Measurements from ENCODE around the gene AKT3. TPM values are rescaled to one million over a fixed set of nuclear protein-coding genes. Genes with fewer than 3 reads are reported as not detected.
A peak's percentile ranks its signal among the peaks of the same experiment; 100 is the strongest.

The AKT3 gene
- polyA plus RNA-seq, 3 donors = 0.81 to 1.7 (median 1.4) TPM

DNA sequence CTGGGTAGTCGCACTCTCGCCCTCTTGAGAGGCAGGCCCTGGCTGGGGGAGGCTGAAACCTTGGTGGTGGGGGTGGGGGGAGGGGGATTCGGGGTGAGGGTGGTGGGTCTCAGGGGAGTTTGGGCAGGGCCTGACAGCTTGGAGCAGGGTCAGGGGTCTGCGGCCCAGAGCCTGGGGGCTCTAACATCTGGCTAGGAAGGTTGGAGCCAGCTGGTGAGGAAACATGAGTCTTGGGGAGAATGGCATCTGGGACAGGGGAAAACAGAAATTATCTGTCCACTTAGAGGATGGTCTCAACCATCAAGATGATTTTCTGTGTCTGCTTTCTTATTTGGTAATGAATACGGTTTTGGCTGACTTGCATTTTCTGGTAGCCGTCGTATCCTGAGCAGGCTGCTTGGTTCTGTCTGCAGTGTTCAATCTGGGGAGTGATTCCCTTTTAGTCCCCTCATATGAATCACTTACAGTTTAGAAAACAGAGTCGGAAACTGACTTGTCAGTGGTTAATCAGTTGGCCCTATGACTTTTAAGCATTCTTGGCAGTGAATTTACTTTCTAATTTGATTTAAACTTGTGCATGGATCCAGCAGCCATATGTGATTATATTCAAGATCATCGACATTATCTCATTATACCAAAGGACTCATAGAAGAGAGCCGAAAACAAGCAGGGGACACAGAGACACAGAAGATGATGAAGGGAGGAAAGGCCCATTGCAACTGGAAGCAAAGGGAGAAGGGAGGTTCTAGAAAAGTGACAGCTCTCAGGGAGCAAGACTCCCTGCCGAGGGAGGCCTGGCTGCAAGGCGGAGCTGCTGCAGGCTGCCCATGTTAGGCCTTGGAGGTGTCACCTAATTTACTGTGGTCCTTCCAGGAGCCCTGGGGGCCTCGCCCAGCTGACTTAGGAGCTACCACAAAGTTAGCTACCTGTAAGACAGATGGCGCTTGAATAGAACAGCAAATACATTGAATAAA, 356.6 kb downstream of the AKT3 start:
- no peaks in the 10 kb centered on the region for H4K20me1 ChIP-seq (ENCODE audit: insufficient read depth, low read length)
- H3K79me2 ChIP-seq (ENCODE audit: insufficient read depth, low read length) = no peaks in the 10 kb centered on the region
- H3K9ac ChIP-seq (ENCODE audit: insufficient read depth, low read length, poor library complexity, severe bottlenecking) = no peak overlapping the region
- Mint-ChIP-seq H3K4me1 (peaks cover 31% of the 10 kb centered on the region), H3K9me3 (peaks cover 0 to 3% (median 0%) of the 10 kb centered on the region in 7 donors), H3K36me3 (peaks cover 22 to 44% of the 10 kb centered on the region in 2 donors), H3K4me3 (no peak overlapping the region), H3K27ac (peak overlapping the region in 4 of 7 donors; percentile 36 to 95 (median 62)), H3K27me3 (ENCODE audit: low read depth in 3 of 3) (no peaks in the 10 kb centered on the region)
- intact Hi-C loops (cut with micrococcal nuclease) = loop anchor here in 1 of 2 donors (10.0 kb wide), 1 partner anchor 139 kb away; no protein-coding TSS in a partner anchor
- no peak overlapping the region for H2AFZ ChIP-seq (ENCODE audit: insufficient read depth, low read depth, low read length, poor library complexity, severe bottlenecking)
- no peaks in the 10 kb centered on the region for H3K9me3 ChIP-seq (replicated peaks in 1 of 2; ENCODE audit: control insufficient read depth in 1 of 2, insufficient read depth in 1 of 2, low read length in 2 of 2)
- no peak for DNase-seq
- TF ChIP-seq, protein P1, sequence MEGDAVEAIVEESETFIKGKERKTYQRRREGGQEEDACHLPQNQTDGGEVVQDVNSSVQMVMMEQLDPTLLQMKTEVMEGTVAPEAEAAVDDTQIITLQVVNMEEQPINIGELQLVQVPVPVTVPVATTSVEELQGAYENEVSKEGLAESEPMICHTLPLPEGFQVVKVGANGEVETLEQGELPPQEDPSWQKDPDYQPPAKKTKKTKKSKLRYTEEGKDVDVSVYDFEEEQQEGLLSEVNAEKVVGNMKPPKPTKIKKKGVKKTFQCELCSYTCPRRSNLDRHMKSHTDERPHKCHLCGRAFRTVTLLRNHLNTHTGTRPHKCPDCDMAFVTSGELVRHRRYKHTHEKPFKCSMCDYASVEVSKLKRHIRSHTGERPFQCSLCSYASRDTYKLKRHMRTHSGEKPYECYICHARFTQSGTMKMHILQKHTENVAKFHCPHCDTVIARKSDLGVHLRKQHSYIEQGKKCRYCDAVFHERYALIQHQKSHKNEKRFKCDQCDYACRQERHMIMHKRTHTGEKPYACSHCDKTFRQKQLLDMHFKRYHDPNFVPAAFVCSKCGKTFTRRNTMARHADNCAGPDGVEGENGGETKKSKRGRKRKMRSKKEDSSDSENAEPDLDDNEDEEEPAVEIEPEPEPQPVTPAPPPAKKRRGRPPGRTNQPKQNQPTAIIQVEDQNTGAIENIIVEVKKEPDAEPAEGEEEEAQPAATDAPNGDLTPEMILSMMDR (IDR thresholded peaks at IDR 0.05) = no peak
- peaks cover 30 to 37% of the 10 kb centered on the region in 2 donors for H3K4me1 ChIP-seq (ENCODE audit: control insufficient read depth in 1 of 2, insufficient read depth in 2 of 2, low read length in 2 of 2)
- peaks cover 12 to 19% of the 10 kb centered on the region in 2 donors for H3K36me3 ChIP-seq (replicated peaks in 1 of 2; ENCODE audit: control insufficient read depth in 1 of 2, insufficient read depth in 2 of 2, low read length in 2 of 2)
- H3K4me3 ChIP-seq (replicated peaks in 1 of 3; ENCODE audit: low read depth in 2 of 3, low read length in 3 of 3) = no peak overlapping the region
- H3K4me2 ChIP-seq (replicated peaks; ENCODE audit: extremely low read depth, low read length, poor library complexity, severe bottlenecking) = no peak overlapping the region
- no peak overlapping the region for H3K27ac ChIP-seq (ENCODE audit: low read depth in 1 of 2, low read length in 2 of 2)
- H3K27me3 ChIP-seq (ENCODE audit: control insufficient read depth in 2 of 2, insufficient read depth in 2 of 2, low read length in 2 of 2) = no peaks in the 10 kb centered on the region
- WGBS (ENCODE audit: insufficient coverage) = 89% methylated on average over 5 of the region's 14 CpGs

DNA sequence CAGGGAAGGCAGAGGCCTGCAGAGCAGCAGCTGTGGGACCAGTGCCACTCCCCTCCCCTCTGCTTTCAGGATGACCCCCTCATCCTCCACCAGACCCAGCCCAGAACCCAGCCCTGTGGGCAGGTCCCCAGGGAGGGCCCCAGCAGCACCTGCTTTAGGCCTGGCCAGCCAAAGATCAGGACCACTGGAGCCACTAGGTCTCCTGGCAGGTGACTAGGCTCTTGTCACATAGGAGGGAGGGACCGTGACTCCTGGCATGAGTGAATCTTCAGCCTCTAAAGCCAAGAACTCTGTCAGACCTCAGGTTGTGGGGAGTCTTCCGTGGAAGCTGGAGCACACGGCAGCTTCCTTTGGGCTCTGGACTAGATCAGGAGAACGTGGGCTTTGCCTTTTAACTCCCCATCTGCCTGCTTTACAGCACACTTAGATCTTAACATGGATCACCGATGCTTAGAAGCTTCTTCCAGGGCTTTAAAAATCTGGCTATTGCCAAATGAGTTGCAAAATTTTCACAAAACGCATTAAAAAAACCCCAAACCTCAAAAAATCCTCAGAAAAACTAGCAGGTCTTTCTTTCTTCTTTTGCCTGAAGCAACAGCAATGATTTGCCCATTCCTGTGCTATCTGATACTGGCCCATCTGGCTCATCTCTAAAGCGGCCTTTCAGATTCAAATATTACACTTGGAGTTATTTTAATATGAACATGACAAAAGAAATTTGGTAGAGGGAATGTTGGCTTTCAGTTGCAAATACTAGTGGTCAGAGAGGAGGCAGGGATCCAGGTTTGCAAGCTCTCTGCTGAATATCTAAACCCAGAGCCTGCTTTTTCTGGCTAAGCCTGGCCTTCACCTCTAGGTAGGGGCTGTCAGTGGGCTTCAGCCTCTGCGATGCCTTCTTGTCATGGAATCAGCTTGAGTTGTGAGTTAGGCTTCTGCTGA, 359.0 kb downstream of the AKT3 start:
- peaks cover 21% of the 10 kb centered on the region for H3K4me1 Mint-ChIP-seq
- Histone ChIP-seq H3K27ac (ENCODE audit: low read depth in 1 of 2, low read length in 2 of 2) (no peak overlapping the region), H4K20me1 (ENCODE audit: insufficient read depth, low read length) (no peaks in the 10 kb centered on the region), H3K9ac (ENCODE audit: insufficient read depth, low read length, poor library complexity, severe bottlenecking) (no peak overlapping the region), H3K4me1 (ENCODE audit: control insufficient read depth in 1 of 2, insufficient read depth in 2 of 2, low read length in 2 of 2) (peaks cover 18 to 24% of the 10 kb centered on the region in 2 donors), H3K9me3 (replicated peaks in 1 of 2; ENCODE audit: control insufficient read depth in 1 of 2, insufficient read depth in 1 of 2, low read length in 2 of 2) (no peaks in the 10 kb centered on the region), H3K27me3 (ENCODE audit: control insufficient read depth in 2 of 2, insufficient read depth in 2 of 2, low read length in 2 of 2) (no peaks in the 10 kb centered on the region), H2AFZ (ENCODE audit: insufficient read depth, low read depth, low read length, poor library complexity, severe bottlenecking) (no peak overlapping the region), H3K4me3 (replicated peaks in 1 of 3; ENCODE audit: low read depth in 2 of 3, low read length in 3 of 3) (no peak overlapping the region), H3K79me2 (ENCODE audit: insufficient read depth, low read length) (no peaks in the 10 kb centered on the region), H3K4me2 (replicated peaks; ENCODE audit: extremely low read depth, low read length, poor library complexity, severe bottlenecking) (no peak overlapping the region), H3K36me3 (replicated peaks in 1 of 2; ENCODE audit: control insufficient read depth in 1 of 2, insufficient read depth in 2 of 2, low read length in 2 of 2) (peaks cover 12 to 20% of the 10 kb centered on the region in 2 donors)
- 56% methylated on average over 5 of the region's 8 CpGs for WGBS (ENCODE audit: insufficient coverage)
- H3K4me3 Mint-ChIP-seq = no peak overlapping the region
- intact Hi-C loops (cut with micrococcal nuclease) = loop anchor here in 1 of 2 donors (10.0 kb wide), 1 partner anchor 136 kb away; no protein-coding TSS in a partner anchor
- no peaks in the 10 kb centered on the region for H3K27me3 Mint-ChIP-seq (ENCODE audit: low read depth in 3 of 3)
- H3K27ac Mint-ChIP-seq = peak overlapping the region in 2 of 7 donors; percentile 10 to 35
- H3K36me3 Mint-ChIP-seq = peaks cover 19 to 42% of the 10 kb centered on the region in 2 donors
- TF ChIP-seq, protein P1 (IDR thresholded peaks at IDR 0.05) = no peak
- peaks cover 0 to 6% (median 0%) of the 10 kb centered on the region in 7 donors for H3K9me3 Mint-ChIP-seq
- DNase-seq = no peak

All from CD14-positive monocyte (primary cell).